Activated naive CD8-positive, alpha-beta T cell (primary cell): ENCODE measurements around the gene TMEM140.
"Not testable (repeated sequence)": the region's sequence is repeated elsewhere in the genome, so short reads cannot be mapped to it uniquely, and the experiment has no call there.

ENCODE experiments used
- H3K27ac Mint-ChIP-seq: one replicate; pipeline ENCODE4 v1.8.0; 2021; ENCODE audit warnings: mixed read lengths
- H3K27me3 Mint-ChIP-seq: one replicate; pipeline ENCODE4 v1.8.0; 2021; ENCODE audit warnings: mixed read lengths
- H3K36me3 Mint-ChIP-seq: one replicate; pipeline ENCODE4 v1.8.0; 2021; ENCODE audit warnings: mixed read lengths
- H3K4me1 Mint-ChIP-seq: one replicate; pipeline ENCODE4 v1.8.0; 2021; ENCODE audit warnings: low read depth, mixed read lengths
- H3K4me3 Mint-ChIP-seq: one replicate; pipeline ENCODE4 v1.8.0; 2021; ENCODE audit warnings: mild to moderate bottlenecking, mixed read lengths
- H3K9me3 Mint-ChIP-seq: one replicate; pipeline ENCODE4 v1.8.0; 2021; ENCODE audit warnings: low read depth, mixed read lengths

TMEM140 gene

DNA sequence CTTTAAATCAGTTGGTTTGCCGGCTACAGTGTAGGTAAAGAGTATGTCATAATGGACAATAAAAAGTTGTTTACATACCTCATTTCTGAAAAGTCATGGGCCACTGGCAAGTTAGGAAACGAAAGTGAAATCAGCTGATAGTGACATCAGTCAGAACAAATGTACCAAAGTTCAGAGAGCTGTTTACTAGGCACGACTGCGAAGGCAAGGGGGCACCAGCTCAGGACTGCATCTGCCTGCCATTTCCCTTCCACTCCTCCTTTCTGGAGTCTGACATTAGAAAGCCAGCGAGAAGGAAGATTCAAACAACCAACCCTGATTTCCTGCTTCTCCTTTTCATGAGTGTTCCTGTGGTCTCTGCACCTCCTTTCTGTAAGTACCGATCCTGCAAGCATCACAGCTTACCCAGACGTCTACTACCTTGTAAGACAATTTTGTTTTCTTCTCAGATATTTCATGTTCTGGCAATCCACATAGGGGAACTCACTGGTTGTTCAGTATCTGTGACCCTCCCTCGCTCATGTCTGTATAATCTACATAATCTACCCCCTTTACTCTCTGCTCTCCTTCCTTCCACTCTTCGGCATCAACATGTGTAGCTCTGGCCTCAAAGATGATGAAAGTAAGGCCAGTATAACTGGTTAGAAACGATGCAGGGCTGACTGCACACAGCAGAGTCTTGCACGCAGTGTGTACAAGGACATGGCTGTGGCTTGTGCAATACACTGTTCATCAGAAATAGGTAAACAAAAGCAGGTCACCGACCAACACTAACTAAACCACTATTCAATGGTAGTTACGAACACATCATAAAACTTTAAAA is at the start of gene TMEM140:
TMEM140 (plus strand) TSS at position 174 of the 823 bp plus-strand sequence. CDS start 16,370 bp downstream, outside the sequence.
- H3K36me3 Mint-ChIP-seq = peaks cover 23% of the 10 kb centered on the region
- peaks cover 85% of the 10 kb centered on the region for H3K4me1 Mint-ChIP-seq
- peak within 1 kb of the TSS; percentile 94 for H3K27ac Mint-ChIP-seq
- no peaks in the 10 kb centered on the region for H3K27me3 Mint-ChIP-seq
- no peaks in the 10 kb centered on the region for H3K9me3 Mint-ChIP-seq
- peak within 1 kb of the TSS; percentile 89 for H3K4me3 Mint-ChIP-seq

DNA sequence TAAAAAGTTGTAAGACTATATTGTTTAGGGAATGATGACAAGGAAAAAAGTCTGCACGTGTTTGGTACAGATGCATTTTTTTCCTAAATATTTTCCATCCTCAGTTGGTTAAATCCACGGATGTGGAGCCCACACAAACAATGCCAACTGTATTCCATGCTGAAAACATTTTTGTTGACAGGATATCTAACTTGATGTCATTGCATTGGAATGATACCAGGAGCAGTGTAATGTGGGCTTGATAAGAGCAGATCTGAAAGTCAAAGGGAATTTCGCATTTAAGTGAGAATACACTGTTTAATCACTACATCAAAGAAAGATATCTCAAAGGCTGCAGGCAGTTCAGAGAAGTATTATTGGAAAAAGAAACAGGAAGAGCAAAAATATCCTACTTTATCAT is 49.5 kb upstream of the TMEM140 start:
- no peak overlapping the region for H3K4me3 Mint-ChIP-seq
- H3K27me3 Mint-ChIP-seq = no peaks in the 10 kb centered on the region
- no peaks in the 10 kb centered on the region for H3K4me1 Mint-ChIP-seq
- H3K9me3 Mint-ChIP-seq = no peaks in the 10 kb centered on the region
- no peak overlapping the region for H3K27ac Mint-ChIP-seq
- H3K36me3 Mint-ChIP-seq = peaks cover 11% of the 10 kb centered on the region

DNA sequence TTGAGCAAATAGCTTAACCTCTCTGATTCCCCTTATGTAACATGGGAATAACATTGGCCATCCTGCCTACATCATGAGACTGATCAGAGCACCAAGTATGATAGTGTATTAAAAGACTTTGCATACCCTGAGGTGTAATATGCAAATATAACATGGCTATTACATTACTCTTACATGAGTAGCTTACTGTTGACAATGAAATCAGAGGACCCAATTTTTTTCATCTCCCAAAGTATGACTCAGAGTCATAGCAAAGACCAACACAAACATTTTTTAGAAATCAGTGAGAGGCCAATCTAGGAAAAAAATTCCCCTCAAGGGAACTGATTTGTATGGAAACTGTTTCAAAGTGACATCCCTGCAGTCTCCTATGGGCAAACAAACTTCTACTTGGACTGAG is 47.0 kb upstream of the TMEM140 start:
- no peak overlapping the region for H3K27ac Mint-ChIP-seq
- H3K9me3 Mint-ChIP-seq = peaks cover 3% of the 10 kb centered on the region
- no peak overlapping the region for H3K4me3 Mint-ChIP-seq
- H3K36me3 Mint-ChIP-seq = peaks cover 4% of the 10 kb centered on the region
- no peaks in the 10 kb centered on the region for H3K27me3 Mint-ChIP-seq
- H3K4me1 Mint-ChIP-seq = no peaks in the 10 kb centered on the region

DNA sequence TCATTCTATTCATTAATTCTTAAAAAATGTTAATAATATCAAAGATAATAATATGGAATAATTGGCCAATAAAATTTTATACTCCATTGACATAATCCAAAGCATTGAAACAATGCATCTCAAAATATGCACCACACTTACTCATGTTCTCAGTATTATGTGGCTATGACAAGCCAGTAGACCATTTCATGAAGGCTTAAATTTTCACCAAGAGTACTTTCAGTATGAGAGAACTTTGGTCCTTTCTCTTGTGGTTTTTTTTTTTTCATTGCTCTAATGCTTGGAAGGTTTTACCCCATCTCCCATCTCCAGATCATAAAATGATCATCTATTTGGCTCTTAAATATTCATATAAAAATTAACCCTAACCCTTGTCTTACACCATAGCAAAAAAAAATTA is 45.5 kb upstream of the TMEM140 start:
- peaks cover 9% of the 10 kb centered on the region for H3K36me3 Mint-ChIP-seq
- no peak overlapping the region for H3K4me3 Mint-ChIP-seq
- no peaks in the 10 kb centered on the region for H3K27me3 Mint-ChIP-seq
- H3K4me1 Mint-ChIP-seq = no peaks in the 10 kb centered on the region
- peaks cover 6% of the 10 kb centered on the region for H3K9me3 Mint-ChIP-seq
- no peak overlapping the region for H3K27ac Mint-ChIP-seq

DNA sequence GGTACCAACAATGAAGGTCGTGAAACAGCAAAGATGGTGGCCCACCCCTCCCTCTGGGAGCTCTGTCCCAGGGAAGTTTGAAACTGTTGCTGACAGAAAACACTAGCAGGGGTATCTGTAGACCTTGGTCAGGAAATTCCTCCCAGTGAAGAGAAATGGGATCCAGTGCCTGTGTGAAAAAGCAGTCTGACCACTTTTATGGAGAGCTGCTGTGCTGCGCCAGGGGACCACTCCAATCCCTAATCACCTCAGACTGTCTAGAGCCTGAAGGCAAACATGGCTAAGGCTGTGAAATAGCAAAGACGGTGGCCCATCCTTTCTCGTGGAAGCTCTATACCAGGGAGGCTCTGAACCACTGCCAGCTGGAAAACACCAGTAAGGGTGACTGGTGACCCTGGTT is 38.3 kb upstream of the TMEM140 start:
- H3K36me3 Mint-ChIP-seq = peaks cover 26% of the 10 kb centered on the region
- H3K27me3 Mint-ChIP-seq = no peaks in the 10 kb centered on the region
- H3K9me3 Mint-ChIP-seq = peaks cover 8% of the 10 kb centered on the region
- H3K27ac Mint-ChIP-seq = no peak overlapping the region
- H3K4me1 Mint-ChIP-seq = no peaks in the 10 kb centered on the region
- no peak overlapping the region for H3K4me3 Mint-ChIP-seq

DNA sequence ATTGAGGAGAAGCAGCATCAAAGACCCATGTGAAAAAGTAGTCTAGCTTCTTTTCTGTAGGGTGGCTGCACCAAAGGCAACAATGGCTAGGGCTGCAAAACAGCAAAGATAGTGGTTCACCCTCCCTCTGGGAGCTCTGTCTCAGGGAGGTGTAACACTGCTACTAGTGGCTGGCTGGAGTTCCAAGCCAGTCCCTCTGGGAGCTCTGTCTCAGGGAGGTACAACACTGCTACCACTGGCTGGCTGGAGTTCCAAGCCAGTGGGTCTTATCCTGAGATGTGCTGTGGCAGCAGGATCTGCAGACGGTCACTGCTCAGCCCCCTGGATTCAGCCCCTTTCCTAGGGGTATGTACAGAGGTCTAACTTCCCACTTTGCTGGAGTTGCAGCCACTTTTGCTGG is 37.9 kb upstream of the TMEM140 start:
- Mint-ChIP-seq H3K36me3 (peaks cover 30% of the 10 kb centered on the region), H3K9me3 (peaks cover 11% of the 10 kb centered on the region), H3K27ac (no peak overlapping the region), H3K27me3 (no peaks in the 10 kb centered on the region), H3K4me1 (no peaks in the 10 kb centered on the region), H3K4me3 (no peak overlapping the region)

DNA sequence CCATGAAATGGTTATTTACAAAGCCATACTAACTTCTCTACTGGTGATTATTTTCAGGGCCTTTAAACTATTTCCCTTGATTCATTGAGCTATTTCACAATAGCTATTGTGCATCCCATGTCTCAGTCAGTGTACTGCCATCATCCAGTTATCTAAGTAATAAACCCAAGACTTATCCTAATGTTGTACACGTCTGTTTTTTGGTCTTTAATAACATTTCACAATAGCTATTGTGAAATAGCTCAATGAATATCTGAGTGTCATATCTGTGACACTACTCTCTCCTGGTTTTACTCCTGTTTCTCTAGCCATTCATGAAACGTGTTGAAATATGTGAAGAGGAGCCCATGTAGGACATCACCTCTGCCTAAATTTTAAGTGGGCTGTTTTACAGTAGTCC is 36.5 kb upstream of the TMEM140 start:
- Mint-ChIP-seq H3K36me3 (peaks cover 27% of the 10 kb centered on the region), H3K4me3 (no peak overlapping the region), H3K4me1 (no peaks in the 10 kb centered on the region), H3K9me3 (peaks cover 5% of the 10 kb centered on the region), H3K27me3 (no peaks in the 10 kb centered on the region), H3K27ac (no peak overlapping the region)

DNA sequence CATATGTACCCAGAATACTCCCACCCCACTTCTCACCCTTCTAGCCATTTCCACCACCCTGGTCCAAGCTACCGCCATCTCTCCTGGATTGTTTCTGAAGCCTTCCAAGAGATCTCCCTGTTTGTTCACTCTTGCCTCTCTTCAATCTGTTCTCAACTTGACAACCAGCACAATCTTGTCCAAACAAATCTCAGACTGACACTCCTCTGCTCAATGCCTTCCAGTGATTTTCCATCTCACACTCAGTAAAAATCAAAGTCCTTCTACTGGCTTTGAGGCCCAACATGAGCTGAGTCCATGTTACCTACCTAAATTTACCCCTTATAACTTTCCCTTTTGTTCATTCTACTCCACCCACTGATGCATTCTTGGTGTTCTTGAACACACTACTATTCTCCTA is 33.2 kb upstream of the TMEM140 start:
- no peaks in the 10 kb centered on the region for H3K27me3 Mint-ChIP-seq
- peaks cover 23% of the 10 kb centered on the region for H3K36me3 Mint-ChIP-seq
- H3K27ac Mint-ChIP-seq = no peak overlapping the region
- H3K9me3 Mint-ChIP-seq = peaks cover 11% of the 10 kb centered on the region
- no peak overlapping the region for H3K4me3 Mint-ChIP-seq
- no peaks in the 10 kb centered on the region for H3K4me1 Mint-ChIP-seq

DNA sequence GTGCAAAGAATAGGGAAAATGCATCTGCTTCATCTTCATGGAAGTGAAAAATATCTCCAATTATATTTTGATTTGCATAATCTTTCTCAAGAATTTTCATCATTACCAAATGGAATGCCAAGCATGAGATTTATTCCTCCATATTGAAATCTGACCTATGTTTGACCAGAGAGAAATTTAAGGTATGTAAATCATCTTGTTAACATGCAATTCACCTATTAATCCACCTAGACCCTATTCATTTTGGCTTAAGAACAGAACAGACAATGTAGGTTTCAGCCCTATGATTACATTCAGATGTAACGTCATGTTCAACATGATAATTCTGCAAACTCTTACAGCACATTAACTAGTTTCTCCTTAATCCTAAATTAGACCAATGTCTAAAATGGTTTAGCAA is 30.8 kb upstream of the TMEM140 start:
- Mint-ChIP-seq H3K27ac (no peak overlapping the region), H3K4me1 (no peaks in the 10 kb centered on the region), H3K4me3 (no peak overlapping the region), H3K36me3 (peaks cover 40% of the 10 kb centered on the region), H3K9me3 (peaks cover 18% of the 10 kb centered on the region), H3K27me3 (no peaks in the 10 kb centered on the region)

DNA sequence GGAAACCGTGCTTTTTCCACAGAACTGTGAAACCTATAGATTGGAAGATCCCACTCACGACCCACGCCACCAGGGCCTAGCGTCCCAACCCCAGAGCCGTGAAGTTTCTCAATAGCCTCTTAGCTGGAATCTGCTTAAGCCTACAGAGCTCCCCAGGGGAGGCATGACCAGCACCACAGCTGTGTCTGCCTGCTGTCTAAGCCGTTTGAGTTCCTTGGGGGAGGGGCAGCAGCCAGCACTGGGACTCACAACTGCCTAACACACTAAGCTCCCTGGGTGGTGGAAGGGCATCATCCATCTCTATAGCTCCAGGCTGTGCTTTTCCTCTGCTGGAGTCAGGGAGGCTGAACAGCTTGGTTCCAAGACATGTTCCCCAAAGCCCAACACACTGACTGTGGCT is 26.0 kb upstream of the TMEM140 start:
- H3K27me3 Mint-ChIP-seq = no peaks in the 10 kb centered on the region
- H3K4me1 Mint-ChIP-seq = peaks cover 2% of the 10 kb centered on the region
- no peak overlapping the region for H3K27ac Mint-ChIP-seq
- no peak overlapping the region for H3K4me3 Mint-ChIP-seq
- peaks cover 33% of the 10 kb centered on the region for H3K9me3 Mint-ChIP-seq
- peaks cover 58% of the 10 kb centered on the region for H3K36me3 Mint-ChIP-seq

DNA sequence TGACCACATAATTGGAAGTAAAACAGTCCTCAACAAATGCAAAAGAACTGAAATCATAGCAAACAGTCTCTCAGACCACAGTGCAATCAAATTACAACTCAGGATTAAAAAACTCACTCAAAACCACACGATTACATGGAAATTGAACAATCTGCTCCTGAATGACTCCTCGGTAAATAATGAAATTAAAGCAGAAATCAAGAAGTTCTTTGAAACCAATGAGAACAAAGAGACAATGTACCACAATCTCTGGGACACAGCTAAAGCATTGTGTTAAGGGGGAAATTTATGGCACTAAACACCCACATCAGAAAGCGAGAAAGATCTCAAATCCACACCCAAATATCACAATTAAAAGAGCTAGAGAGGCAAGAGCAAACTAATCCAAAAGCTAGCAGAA is 23.2 kb upstream of the TMEM140 start:
- H3K27me3 Mint-ChIP-seq, H3K4me1 Mint-ChIP-seq, H3K4me3 Mint-ChIP-seq, H3K27ac Mint-ChIP-seq: not testable (repeated sequence)
- H3K36me3 Mint-ChIP-seq = peaks cover 48% of the 10 kb centered on the region
- peaks cover 27% of the 10 kb centered on the region for H3K9me3 Mint-ChIP-seq

DNA sequence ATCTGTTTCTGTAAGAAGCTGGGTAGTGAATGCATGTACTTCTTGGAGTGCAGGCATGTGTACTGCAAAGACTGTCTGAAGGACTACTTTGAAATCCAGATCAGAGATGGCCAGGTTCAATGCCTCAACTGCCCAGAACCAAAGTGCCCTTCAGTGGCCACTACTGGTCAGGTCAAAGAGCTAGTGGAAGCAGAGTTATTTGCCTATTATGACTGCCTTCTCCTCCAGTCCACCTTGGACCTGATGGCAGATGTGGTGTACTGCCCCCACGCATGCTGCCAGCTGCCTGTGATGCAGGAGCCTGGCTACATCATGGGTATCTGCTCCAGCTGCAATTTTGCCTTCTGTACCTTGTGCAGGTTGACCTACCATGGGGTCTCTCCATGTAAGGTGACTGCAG is 18.9 kb upstream of the TMEM140 start:
- Mint-ChIP-seq H3K4me1 (peaks cover 2% of the 10 kb centered on the region), H3K4me3 (no peak overlapping the region), H3K9me3 (peaks cover 19% of the 10 kb centered on the region), H3K27me3 (no peaks in the 10 kb centered on the region), H3K36me3 (peaks cover 29% of the 10 kb centered on the region), H3K27ac (no peak overlapping the region)

DNA sequence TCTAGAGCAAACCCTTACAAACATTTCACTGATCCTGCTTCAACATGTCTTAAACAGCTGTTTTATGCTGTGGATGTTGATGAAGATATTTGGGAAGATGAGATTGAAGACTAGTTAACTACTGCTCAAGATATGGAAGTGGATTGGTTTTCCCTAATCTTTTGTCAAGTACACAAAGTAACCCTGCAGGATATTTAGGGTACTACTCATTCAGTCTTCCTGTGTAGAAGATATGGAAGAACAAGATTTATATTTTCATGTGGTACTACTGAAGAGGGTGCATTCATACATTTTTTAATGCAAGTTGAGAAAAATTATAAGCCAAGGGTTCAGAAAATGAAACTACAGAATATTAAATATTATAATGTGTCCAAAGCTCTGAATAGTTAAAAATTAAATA is 18.3 kb upstream of the TMEM140 start:
- H3K4me1 Mint-ChIP-seq = no peaks in the 10 kb centered on the region
- peaks cover 16% of the 10 kb centered on the region for H3K9me3 Mint-ChIP-seq
- H3K36me3 Mint-ChIP-seq = peaks cover 23% of the 10 kb centered on the region
- H3K27ac Mint-ChIP-seq = no peak overlapping the region
- H3K27me3 Mint-ChIP-seq = no peaks in the 10 kb centered on the region
- H3K4me3 Mint-ChIP-seq = no peak overlapping the region

DNA sequence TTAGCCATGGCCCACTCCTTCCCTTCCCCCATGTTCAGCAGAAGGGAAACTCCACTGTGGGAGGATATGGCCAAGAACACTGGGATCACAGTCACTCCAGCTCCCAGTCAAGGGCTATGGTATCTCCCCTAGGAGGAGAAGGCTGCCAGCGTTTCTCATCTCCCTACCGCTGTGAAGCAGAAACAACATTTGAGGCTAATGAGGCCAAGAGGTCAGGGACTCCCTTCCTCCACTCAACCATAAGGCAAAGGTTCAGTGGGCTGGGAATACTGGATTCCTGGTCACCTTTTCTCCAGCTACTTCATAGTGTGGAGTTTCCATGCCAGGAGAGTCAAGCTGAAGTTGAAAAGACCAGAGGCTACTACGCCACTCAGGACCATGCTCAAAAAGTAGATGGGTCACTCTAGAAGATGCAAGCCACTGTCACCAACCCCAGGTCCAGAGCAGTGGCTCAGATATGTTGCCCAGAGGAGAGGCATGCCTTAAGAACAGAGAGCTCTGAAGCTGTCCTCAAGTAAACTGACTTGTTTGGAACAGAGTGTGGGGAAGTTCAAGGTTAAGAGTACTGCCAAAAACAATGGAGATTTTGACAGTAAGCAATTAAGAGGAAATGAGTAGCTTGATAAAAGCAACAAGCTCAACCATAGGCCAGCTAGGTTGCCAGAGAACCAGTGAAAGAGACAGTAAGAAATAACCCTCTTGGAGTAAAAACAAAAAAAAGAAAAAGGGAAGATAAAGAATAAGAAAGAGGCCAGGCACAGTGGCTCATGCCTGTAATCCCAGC is 3.8 kb upstream of the TMEM140 start:
- H3K4me1 Mint-ChIP-seq = peaks cover 46% of the 10 kb centered on the region
- peaks cover 4% of the 10 kb centered on the region for H3K9me3 Mint-ChIP-seq
- peaks cover 23% of the 10 kb centered on the region for H3K36me3 Mint-ChIP-seq
- H3K27me3 Mint-ChIP-seq = no peaks in the 10 kb centered on the region
- H3K4me3 Mint-ChIP-seq = peak overlapping the region; percentile 44
- peak overlapping the region; percentile 41 for H3K27ac Mint-ChIP-seq

DNA sequence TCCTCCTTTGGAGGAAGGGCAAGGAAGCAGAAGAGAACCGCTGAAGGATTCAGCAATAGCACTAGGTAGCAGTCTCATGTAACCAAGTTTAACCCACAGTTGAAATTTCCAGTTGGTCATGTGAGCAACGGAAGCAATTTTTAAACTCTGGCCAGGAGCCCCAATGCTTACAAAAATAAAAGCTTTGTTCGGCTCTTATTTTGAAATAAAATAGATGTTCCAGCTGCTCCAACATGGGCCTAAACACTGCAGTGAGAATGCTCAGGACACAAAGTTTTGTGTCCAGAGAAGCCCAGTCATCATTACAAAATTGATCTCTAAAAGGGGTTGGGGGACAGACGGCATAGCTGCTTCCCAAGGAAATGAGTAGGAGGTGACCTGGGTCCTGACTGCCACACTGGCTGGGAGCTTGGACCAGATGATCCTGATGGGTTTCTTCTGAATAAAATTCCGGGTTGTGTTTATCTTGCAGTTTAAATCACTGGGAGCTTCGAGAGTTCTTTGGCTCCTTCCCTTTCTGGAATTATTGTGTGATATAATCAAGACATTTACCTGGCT is 452 bp upstream of the TMEM140 start:
- peaks cover 79% of the 10 kb centered on the region for H3K4me1 Mint-ChIP-seq
- peak overlapping the region; percentile 89 for H3K4me3 Mint-ChIP-seq
- peaks cover 19% of the 10 kb centered on the region for H3K36me3 Mint-ChIP-seq
- no peaks in the 10 kb centered on the region for H3K9me3 Mint-ChIP-seq
- peak overlapping the region; percentile 94 for H3K27ac Mint-ChIP-seq
- no peaks in the 10 kb centered on the region for H3K27me3 Mint-ChIP-seq
